Colonic mucosa (tissue), 4 donors: Measurements from ENCODE around the gene HELB. TPM values are rescaled to one million over a fixed set of nuclear protein-coding genes. Genes with fewer than 3 reads are reported as not detected.

Experiments used
- DNase-seq: peaks from one replicate; pipeline ENCODE4 v3.0.0-alpha.2; 2020
- H3K27ac ChIP-seq: fragments of 200-600 bp; one replicate; pipeline ENCODE4 v1.8.0; 2021
- H3K27me3 ChIP-seq: fragments of 200-600 bp; one replicate; pipeline ENCODE4 v1.8.0; 2021
- H3K36me3 ChIP-seq: fragments of 200-600 bp; one replicate; pipeline ENCODE4 v1.8.0; 2021
- H3K4me1 ChIP-seq: fragments of 200-600 bp; one replicate; pipeline ENCODE4 v1.8.0; 2021; ENCODE audit warnings: mild to moderate bottlenecking
- H3K4me3 ChIP-seq: fragments of 200-600 bp; one replicate; pipeline ENCODE4 v1.8.0; 2021
- H3K9ac ChIP-seq, 2 donors: one replicate each; pipeline ENCODE4 v1.7.0; 2013; ENCODE audit warnings: control low read depth in 2 of 2, low read depth in 2 of 2, low read length in 2 of 2
- H3K9me3 ChIP-seq: fragments of 200-600 bp; one replicate; pipeline ENCODE4 v1.8.0; 2021
- intact Hi-C: fragments of 100-400 bp; cut with DNase I; formaldehyde crosslinking; loops from one replicate; pipeline ENCODE4 v1.14.1; 2022
- total RNA-seq, 2 donors: library from RNA; stranded (reverse); fragmentation: NEBNext Ultra II Directional in 1 of 2; extraction: Animal tissue kit (Norgen Biotek cat#: 25700) in 1 of 2; gene quantifications; one replicate each; pipeline ENCODE4 v1.2.1, GENCODE V29; 2021
- TF ChIP-seq, protein P1 (sequence below): fragments of 200-600 bp; IDR thresholded peaks from one replicate; pipeline ENCODE4 v1.8.0; 2022; ENCODE audit warnings: antibody characterized with exemption, mild to moderate bottlenecking
- donor health status: healthy.
- donor health status: DM: no; HTN: no; CAD: no.
- donor health status: DM: no; HTN: no; CAD: no.

HELB gene
- total RNA-seq, 2 donors from 2014 or later: 4.5 to 5.2 TPM

DNA sequence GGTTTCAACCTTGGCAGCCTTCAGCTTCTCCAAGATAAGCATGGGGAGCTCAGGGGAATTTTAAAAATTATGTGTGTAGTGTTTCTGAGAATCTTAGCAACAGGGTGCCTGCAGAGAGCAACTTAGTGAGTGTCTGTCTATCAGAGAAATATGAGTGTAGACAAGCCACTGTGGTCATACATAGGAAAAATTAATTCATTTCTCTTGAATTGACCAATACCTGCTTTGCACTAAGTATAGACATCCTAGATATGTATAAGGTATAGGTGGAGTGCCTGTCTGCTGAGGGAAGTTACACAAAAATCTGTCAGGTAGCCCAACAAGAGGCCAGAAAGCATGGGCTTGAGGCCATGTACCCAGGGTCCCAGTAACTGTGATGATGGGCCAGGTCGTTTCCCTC is 20.7 kb downstream of the HELB start:
- Histone ChIP-seq H3K9ac (no peak overlapping the region), H3K36me3 (no peaks in the 10 kb centered on the region), H3K27me3 (no peaks in the 10 kb centered on the region), H3K4me3 (no peak overlapping the region), H3K9me3 (no peaks in the 10 kb centered on the region), H3K4me1 (no peaks in the 10 kb centered on the region), H3K27ac (no peak overlapping the region)
- DNase-seq: no peak
- TF ChIP-seq, protein P1, sequence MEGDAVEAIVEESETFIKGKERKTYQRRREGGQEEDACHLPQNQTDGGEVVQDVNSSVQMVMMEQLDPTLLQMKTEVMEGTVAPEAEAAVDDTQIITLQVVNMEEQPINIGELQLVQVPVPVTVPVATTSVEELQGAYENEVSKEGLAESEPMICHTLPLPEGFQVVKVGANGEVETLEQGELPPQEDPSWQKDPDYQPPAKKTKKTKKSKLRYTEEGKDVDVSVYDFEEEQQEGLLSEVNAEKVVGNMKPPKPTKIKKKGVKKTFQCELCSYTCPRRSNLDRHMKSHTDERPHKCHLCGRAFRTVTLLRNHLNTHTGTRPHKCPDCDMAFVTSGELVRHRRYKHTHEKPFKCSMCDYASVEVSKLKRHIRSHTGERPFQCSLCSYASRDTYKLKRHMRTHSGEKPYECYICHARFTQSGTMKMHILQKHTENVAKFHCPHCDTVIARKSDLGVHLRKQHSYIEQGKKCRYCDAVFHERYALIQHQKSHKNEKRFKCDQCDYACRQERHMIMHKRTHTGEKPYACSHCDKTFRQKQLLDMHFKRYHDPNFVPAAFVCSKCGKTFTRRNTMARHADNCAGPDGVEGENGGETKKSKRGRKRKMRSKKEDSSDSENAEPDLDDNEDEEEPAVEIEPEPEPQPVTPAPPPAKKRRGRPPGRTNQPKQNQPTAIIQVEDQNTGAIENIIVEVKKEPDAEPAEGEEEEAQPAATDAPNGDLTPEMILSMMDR: no peak
- intact Hi-C loops: no loop called here

DNA sequence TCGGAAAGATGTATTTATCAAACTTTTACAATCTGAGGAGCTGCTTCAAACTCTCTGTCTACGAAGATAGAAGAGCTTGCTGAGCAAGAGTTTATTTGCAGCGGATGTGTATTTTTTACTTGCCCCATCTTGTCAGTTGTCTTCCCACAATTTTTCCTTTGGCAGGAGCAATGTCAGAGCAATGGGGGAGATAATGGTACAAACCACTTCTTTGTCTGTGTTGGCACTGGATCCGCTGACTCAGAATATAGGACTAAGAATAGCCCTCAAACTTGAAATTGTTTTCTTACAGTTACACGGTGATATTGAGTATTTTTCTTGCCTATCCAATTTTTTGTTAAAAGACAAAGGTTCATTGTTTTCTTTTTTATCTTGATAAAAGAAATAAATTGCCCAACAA is 27.6 kb downstream of the HELB start:
- DNase-seq: no peak
- H3K27ac ChIP-seq: no peak overlapping the region
- TF ChIP-seq, protein P1: no peak
- no peak overlapping the region for H3K4me3 ChIP-seq
- intact Hi-C loops: no loop called here
- no peaks in the 10 kb centered on the region for H3K36me3 ChIP-seq
- H3K4me1 ChIP-seq: no peaks in the 10 kb centered on the region
- H3K9ac ChIP-seq: no peak overlapping the region
- H3K27me3 ChIP-seq: no peaks in the 10 kb centered on the region
- no peaks in the 10 kb centered on the region for H3K9me3 ChIP-seq

DNA sequence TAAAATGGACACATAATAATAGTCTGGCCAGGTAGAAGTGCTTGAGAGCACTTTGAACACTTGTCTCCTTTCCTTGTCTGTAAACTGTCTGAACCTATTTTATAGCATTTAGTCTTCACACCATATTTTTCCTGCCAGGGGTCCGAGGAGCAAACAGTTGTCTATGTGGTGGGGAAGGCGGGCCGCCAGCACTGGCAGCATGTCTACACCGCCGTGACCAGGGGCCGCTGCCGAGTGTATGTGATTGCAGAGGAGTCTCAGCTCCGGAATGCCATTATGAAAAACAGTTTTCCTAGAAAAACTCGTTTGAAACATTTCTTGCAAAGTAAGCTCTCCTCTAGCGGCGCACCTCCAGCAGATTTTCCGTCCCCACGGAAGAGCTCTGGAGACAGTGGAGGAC is 28.7 kb downstream of the HELB start:
- H3K9me3 ChIP-seq: no peaks in the 10 kb centered on the region
- H3K27ac ChIP-seq: no peak overlapping the region
- no peaks in the 10 kb centered on the region for H3K36me3 ChIP-seq
- H3K4me1 ChIP-seq: no peaks in the 10 kb centered on the region
- no peaks in the 10 kb centered on the region for H3K27me3 ChIP-seq
- intact Hi-C loops: no loop called here
- DNase-seq: no peak
- H3K4me3 ChIP-seq: no peak overlapping the region
- H3K9ac ChIP-seq: no peak overlapping the region
- TF ChIP-seq, protein P1: no peak

DNA sequence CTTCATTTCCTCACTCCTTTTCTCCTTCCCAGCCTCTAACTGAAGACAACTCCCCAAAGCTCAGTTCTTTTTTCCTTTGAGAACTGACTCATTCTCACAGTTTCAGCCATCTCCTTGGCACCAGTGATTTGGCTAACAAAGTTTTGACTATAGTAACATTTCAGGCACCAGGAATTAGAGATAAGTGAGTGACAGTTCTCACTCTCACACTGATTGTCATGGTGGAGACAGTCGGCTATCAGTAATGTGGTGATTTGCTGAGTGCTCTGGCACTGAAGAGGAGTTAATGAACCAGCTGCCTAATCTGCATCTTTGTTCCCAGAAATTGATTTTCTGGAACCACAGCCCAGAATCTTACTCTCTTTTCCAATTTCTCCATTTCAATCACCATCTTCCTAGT is 29.5 kb downstream of the HELB start:
- Histone ChIP-seq H3K27ac (no peak overlapping the region), H3K36me3 (no peaks in the 10 kb centered on the region), H3K27me3 (no peaks in the 10 kb centered on the region), H3K9me3 (no peaks in the 10 kb centered on the region), H3K9ac (no peak overlapping the region), H3K4me3 (no peak overlapping the region), H3K4me1 (no peaks in the 10 kb centered on the region)
- intact Hi-C loops: no loop called here
- DNase-seq: no peak
- TF ChIP-seq, protein P1: no peak

DNA sequence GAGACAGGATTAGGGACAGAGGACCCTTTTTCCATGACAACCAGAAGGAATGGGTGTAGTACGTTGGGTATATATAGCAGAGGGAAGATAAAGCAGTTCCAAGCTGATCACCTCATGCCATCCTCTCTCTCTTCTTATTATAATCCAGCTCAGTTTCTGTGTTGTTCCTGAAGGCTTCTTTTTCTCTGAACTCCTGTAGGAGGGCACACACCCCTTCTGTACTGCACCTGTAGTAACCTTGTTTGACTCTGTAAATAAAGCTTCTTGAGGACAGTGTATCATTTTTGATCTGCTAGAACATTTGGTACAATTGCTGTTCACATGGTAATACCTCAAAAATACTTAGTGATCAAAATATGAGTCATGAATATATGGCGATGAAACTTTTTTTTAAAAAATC is 33.5 kb downstream of the HELB start:
- intact Hi-C loops: no loop called here
- TF ChIP-seq, protein P1: no peak
- no peak overlapping the region for H3K9ac ChIP-seq
- no peak overlapping the region for H3K27ac ChIP-seq
- no peak overlapping the region for H3K4me3 ChIP-seq
- H3K27me3 ChIP-seq: no peaks in the 10 kb centered on the region
- no peak for DNase-seq
- H3K36me3 ChIP-seq: no peaks in the 10 kb centered on the region
- H3K4me1 ChIP-seq: no peaks in the 10 kb centered on the region
- H3K9me3 ChIP-seq: no peaks in the 10 kb centered on the region
